Smooth muscle cell (in vitro differentiated cells): ENCODE measurements around the gene LRIT2. TPM values are rescaled to one million over a fixed set of nuclear protein-coding genes. Genes with fewer than 3 reads are reported as not detected.

Experiments used
- DNase-seq: peaks from one replicate; lab custom pipeline; 2025; ENCODE audit not compliant: unreplicated experiment; lab: John Stamatoyannopoulos, UW
- H2AFZ ChIP-seq: fragments of 200-600 bp; sonication (generic); 2 replicates; pipeline ENCODE4 v1.6.0; 2016; ENCODE audit warnings: antibody characterized with exemption, low read depth, mild to moderate bottlenecking
- H3F3A ChIP-seq: fragments of 200-600 bp; sonication (generic); 2 replicates; pipeline ENCODE4 v1.6.0; 2017; ENCODE audit warnings: antibody characterized with exemption, low read depth
- H3K27ac ChIP-seq: fragments of 200-600 bp; sonication (generic); 2 replicates; pipeline ENCODE4 v1.5.1; 2016; ENCODE audit warnings: low read depth, mild to moderate bottlenecking
- H3K27me3 ChIP-seq: fragments of 200-600 bp; sonication (generic); 2 replicates; pipeline ENCODE4 v1.6.1; 2016; ENCODE audit warnings: low read depth, mild to moderate bottlenecking
- H3K36me3 ChIP-seq: fragments of 200-600 bp; sonication (generic); 2 replicates; pipeline ENCODE4 v1.5.1; 2016; ENCODE audit warnings: low read depth
- H3K4me1 ChIP-seq: fragments of 200-600 bp; sonication (generic); 2 replicates; pipeline ENCODE4 v1.5.1; 2016; ENCODE audit warnings: low read depth
- H3K4me2 ChIP-seq: fragments of 200-600 bp; sonication (generic); 2 replicates; pipeline ENCODE4 v1.6.0; 2016; ENCODE audit warnings: mild to moderate bottlenecking
- H3K4me3 ChIP-seq: fragments of 200-600 bp; sonication (generic); 2 replicates; pipeline ENCODE4 v1.5.1; 2016; ENCODE audit warnings: mild to moderate bottlenecking
- H3K79me2 ChIP-seq: fragments of 200-600 bp; sonication (generic); 2 replicates; pipeline ENCODE4 v1.6.0; 2016; ENCODE audit warnings: low read depth, mild to moderate bottlenecking
- H3K9ac ChIP-seq: fragments of 200-600 bp; sonication (generic); 2 replicates; pipeline ENCODE4 v1.6.0; 2016; ENCODE audit warnings: low read depth
- H3K9me3 ChIP-seq: fragments of 200-600 bp; sonication (generic); replicated peaks from 2 replicates; pipeline ENCODE4 v1.5.1; 2016; ENCODE audit warnings: low read depth
- H4K20me1 ChIP-seq: fragments of 200-600 bp; sonication (generic); 2 replicates; pipeline ENCODE4 v1.6.0; 2016; ENCODE audit warnings: low read depth
- WGBS: methylation state at CpG from one replicate; pipeline ENCODE4 v1.1.7; 2016; ENCODE audit warnings: low lambda C conversion rate; 5-methylcytosine and 5-hydroxymethylcytosine counted together
- polyA plus RNA-seq: library from polyadenylated mRNA; unstranded; fragments of >200 nt; fragmentation: Nextera tagmentation; extraction: Ambion mirVana; gene quantifications from 2 replicates; pipeline ENCODE4 v1.2.1, GENCODE V29; 2016
- total RNA-seq: library from RNA; depleted of rRNA; stranded (reverse); fragments of >200 nt; gene quantifications from 2 replicates; pipeline ENCODE4 v1.2.3, GENCODE V29; 2014
- TF ChIP-seq, protein P1 (sequence below): fragments of 200-600 bp; sonication (generic); IDR thresholded peaks from 2 replicates; pipeline ENCODE4 v1.5.1; 2017; ENCODE audit warnings: borderline replicate concordance, mild to moderate bottlenecking, antibody characterized with exemption; ENCODE audit not compliant: insufficient read depth, poor library complexity, severe bottlenecking

Gene LRIT2
- total and polyA plus RNA-seq, 2 experiments from 2014 or later, result not detected

DNA sequence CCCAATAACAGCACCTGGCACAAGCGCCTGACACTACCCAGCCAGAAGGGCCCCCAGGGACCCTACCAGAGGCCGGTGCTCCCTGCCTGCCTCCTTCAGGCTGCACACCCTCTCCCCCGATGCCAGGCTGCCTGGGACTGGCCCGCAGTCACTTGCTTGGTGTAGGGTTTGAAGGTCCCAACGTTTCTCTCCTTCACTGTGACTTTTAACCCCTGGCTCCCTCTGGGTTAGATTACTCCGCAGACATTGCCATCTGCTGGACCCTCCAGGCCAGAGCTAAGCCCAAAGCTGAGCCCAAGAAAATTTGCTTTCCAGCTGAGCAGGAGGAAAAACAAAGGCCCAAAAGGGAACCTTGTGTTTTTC is 24.1 kb downstream of the LRIT2 start:
- no peaks in the 10 kb centered on the region for H3K36me3 ChIP-seq
- no peak overlapping the region for H3K4me2 ChIP-seq
- peaks cover 14% of the 10 kb centered on the region for H3K27me3 ChIP-seq
- H3K27ac ChIP-seq, result no peak overlapping the region
- H3K9me3 ChIP-seq, result no peaks in the 10 kb centered on the region
- H4K20me1 ChIP-seq, result no peaks in the 10 kb centered on the region
- no peak overlapping the region for H2AFZ ChIP-seq
- TF ChIP-seq, protein P1, sequence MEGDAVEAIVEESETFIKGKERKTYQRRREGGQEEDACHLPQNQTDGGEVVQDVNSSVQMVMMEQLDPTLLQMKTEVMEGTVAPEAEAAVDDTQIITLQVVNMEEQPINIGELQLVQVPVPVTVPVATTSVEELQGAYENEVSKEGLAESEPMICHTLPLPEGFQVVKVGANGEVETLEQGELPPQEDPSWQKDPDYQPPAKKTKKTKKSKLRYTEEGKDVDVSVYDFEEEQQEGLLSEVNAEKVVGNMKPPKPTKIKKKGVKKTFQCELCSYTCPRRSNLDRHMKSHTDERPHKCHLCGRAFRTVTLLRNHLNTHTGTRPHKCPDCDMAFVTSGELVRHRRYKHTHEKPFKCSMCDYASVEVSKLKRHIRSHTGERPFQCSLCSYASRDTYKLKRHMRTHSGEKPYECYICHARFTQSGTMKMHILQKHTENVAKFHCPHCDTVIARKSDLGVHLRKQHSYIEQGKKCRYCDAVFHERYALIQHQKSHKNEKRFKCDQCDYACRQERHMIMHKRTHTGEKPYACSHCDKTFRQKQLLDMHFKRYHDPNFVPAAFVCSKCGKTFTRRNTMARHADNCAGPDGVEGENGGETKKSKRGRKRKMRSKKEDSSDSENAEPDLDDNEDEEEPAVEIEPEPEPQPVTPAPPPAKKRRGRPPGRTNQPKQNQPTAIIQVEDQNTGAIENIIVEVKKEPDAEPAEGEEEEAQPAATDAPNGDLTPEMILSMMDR, result no peak
- H3K9ac ChIP-seq, result no peak overlapping the region
- H3K4me1 ChIP-seq, result no peaks in the 10 kb centered on the region
- H3F3A ChIP-seq, result no peaks in the 10 kb centered on the region
- no peaks in the 10 kb centered on the region for H3K79me2 ChIP-seq
- H3K4me3 ChIP-seq, result no peak overlapping the region
- DNase-seq, result no peak
- 79% methylated on average over 6 of the region's 6 CpGs for WGBS

DNA sequence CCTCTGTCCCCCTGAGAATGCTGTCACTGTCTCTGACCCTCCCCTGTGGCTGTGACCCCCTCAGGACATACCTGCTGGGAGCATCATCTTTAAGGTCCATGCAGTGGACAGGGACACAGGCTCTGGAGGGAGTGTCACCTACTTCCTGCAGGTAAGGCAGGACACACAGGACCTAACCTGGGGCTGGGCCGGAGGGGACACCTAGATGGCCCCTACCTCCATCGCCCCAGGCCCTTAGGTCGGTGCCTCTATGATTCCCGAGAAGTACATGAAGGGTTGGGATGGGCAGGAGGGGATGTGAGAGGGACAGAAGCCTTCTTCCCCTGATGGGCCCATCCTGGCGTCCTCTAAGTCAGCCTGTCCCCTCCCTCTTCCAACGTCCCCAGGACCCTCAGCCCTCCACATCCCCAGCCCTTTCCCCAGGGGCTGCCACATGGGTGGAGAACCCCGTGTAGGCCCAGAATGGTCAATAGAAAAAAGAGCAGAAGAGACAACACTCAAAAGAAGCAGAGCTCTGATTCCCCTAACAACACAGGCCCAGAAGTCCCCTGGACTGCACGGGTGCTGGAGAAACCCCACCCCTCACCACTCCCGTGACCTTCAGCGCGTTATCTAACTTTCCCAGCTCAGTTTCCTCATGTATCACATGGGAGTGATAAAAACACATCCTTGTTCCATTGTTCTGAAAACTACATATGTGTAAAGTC is 24.7 kb downstream of the LRIT2 start:
- Histone ChIP-seq H3K36me3 (no peaks in the 10 kb centered on the region), H2AFZ (no peak overlapping the region), H3K4me1 (no peaks in the 10 kb centered on the region), H3K79me2 (no peaks in the 10 kb centered on the region), H3K4me3 (no peak overlapping the region), H3K4me2 (no peak overlapping the region), H4K20me1 (no peaks in the 10 kb centered on the region), H3K9ac (no peak overlapping the region), H3K9me3 (no peaks in the 10 kb centered on the region), H3K27ac (no peak overlapping the region), H3F3A (no peaks in the 10 kb centered on the region), H3K27me3 (peaks cover 19% of the 10 kb centered on the region)
- 90% methylated on average over 11 of the region's 11 CpGs for WGBS
- TF ChIP-seq, protein P1, result no peak
- no peak for DNase-seq

DNA sequence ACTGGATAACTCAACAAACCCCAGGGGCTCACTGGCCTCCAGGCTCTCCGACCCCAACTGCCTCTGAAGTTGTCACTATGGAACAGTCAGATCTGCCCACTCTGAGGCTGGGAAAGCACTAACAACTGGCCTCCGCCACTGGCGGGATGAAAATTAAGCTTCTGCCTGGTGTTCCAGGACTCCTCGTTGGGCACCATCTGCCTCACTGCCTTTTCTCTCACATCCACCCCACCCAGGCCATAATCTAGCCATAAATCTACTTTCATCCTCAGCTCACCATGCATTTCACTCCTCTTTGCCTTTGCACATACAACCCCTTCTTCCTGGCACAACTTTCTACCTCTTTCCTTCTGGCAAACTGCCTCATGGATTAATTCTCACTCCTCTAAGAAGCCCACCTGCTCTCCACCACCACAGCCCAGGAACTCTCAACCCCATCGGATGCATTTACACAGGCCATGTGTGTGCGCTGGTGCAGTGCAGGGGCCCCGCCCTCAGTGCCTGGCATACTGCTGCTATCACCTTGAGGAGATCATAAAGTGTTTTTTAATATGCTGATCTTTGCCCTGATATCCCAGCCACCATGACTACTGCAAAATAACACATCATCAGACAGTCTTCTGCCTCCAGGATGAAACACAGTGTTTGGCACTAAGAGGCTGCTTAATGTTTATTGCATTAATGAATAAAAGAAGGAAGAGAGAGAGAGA is 27.0 kb downstream of the LRIT2 start:
- no peak for DNase-seq
- Histone ChIP-seq H3K4me2 (no peak overlapping the region), H3K36me3 (no peaks in the 10 kb centered on the region), H3K9me3 (no peaks in the 10 kb centered on the region), H3K27me3 (peaks cover 43% of the 10 kb centered on the region), H3F3A (no peaks in the 10 kb centered on the region), H3K9ac (no peak overlapping the region), H3K4me1 (no peaks in the 10 kb centered on the region), H3K4me3 (no peak overlapping the region), H2AFZ (no peak overlapping the region), H3K79me2 (no peaks in the 10 kb centered on the region), H3K27ac (no peak overlapping the region), H4K20me1 (no peaks in the 10 kb centered on the region)
- TF ChIP-seq, protein P1, result no peak
- WGBS, result 89% methylated on average over 7 of the region's 7 CpGs
